NCI-H1092 treated with DMSO at 0.1 percent for 48 hours (cell line): ENCODE data around the gene DLG2.
A peak's percentile ranks its signal among the peaks of the same experiment; 100 is the strongest.

ENCODE experiments used
- DNase-seq: peaks from one replicate; lab custom pipeline; 2025; lab: John Stamatoyannopoulos, UW

DLG2 gene

DNA sequence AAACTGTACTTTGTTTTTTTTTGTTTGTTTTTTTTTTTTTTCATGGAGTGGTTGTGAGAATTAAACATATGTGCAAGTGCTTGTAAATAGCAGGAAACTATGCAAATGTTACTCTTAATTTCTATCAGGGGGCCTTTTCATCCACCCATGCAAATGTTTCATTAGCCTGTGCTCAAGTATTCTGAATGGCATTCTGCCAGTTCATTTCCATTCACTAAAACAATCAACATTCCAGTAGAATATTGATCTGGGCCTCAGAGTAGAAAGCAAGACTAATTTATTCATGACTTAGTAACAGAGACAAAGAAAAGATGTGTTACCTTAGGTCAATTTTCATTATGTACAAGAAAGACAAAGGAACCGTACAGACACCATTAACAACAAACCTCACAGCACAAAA is 971.4 kb downstream of the DLG2 start:
- DNase-seq, result no peak

- peak; percentile 29 for DNase-seq
Observed at GRCh38 chr11:84648471-84648870, 978.7 kb downstream of the DLG2 start.

GRCh38 chr11:84645988-84646694 is 981.0 kb downstream of the DLG2 start:
- DNase-seq, result no peak

DNA sequence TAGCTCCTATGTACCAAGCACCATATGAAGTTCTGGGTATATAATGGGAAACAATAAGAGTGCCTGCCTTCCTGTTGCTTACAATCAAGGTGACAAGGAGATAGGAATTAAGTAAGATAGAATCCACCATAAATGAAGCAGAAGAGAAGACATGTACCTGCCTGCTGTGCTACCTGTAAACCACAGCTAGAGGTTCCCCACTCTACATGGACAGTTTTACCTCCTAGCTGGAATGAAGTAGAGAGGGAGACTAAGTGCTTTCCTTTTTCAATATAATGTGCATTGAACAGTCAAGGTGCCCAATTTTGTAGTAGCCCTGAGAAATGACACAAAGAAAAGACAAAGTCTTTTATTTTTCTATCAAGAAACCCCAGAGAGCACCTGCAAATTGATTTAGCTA is 984.6 kb downstream of the DLG2 start:
- DNase-seq, result no peak

DNA sequence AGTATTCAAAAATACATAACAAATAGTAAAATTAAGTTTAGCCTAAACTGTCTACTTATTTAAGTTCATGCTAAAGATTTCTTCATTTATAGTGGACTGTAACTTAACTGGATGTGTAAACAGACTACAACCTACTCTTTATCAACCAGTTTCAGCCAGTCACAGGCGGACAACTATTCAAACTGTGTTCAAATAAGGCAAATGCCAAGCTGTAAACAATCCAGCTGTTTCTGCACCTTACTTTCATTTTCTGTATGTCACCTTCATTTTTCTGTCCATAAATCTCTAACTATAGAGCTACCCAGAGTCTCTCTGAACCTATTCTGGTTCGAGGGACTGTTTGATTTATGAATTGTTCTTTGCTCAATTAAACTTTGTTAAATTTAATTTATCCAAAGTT is 992.8 kb downstream of the DLG2 start:
- DNase-seq, result no peak

DNA sequence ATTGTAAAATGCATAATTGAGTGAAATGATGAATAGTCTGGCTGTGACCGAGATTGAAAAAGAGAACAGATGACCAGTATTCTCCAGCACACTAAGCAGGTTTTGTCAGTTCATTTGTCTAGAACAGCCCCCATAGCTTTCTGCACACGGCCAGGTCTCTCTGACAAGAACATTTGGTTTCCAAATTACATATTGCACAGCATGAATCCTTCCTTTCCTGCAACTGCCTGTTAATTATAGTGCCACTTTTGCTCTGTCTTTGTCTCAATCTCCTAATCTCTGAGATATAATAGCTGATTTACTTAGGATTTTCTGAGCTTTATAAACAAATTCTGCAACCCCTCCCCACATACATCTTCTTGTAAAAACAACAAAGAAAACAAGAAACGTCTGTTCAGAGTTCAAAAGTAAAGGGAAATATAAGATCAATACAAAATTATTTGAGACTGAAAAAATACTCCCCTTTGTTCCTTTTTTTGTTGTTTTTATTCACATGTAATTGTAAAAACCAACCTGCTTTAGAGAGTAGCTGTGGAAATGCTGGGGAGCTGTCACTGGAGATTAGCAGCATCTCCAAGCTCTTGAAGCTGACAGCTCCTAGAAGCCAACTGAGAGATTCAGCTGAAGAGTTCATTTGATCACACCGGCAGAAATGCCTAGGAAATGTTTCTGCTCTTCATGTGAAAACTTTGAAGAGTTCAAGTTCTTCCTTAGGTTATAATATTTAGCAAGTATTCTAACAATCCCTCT is 998.1 kb downstream of the DLG2 start:
- DNase-seq, result peak; percentile 32

DNA sequence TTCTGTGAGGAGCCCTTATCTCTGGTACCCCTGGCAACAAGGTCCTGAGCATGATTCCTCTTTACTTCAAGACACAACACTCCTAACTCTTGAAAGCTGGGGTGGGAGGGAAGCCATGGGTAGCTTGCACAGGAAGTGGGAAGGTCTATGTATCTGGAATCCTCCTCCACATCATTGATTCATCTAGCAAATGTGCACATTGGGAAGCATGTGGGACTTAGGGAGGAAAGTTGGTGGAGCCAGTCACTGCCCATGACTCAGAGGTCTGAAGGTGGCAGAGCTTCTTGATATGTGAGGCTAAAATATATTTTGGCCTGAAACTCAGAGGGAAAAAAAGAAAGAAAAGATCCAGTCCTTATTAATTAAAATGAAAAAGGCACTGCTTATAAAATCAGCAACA is 1000.9 kb downstream of the DLG2 start:
- DNase-seq, result no peak

GRCh38 chr11:84612645-84613044 is 1014.5 kb downstream of the DLG2 start:
- DNase-seq, result no peak

DNA sequence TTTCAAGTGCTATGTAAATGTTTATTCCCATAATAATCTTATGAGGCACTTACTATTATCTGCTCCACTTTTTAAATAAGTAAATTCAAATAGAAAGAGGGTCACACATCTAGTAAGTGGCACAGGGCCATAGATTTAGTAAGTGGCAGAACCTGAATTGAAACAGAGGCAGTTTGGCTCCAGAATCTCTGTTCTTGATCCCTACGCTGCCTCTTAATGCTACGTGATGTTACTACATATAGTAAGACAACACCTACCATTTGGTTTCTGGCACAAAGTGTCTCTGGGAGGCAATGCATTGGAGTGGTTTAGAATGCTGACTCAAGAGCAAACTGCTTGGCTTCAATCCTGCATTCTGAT is 1018.3 kb downstream of the DLG2 start:
- DNase-seq, result peak; percentile 48

GRCh38 chr11:84607975-84608836 is 1018.9 kb downstream of the DLG2 start:
- peak; percentile 48 for DNase-seq

GRCh38 chr11:84594602-84595001 is 1032.5 kb downstream of the DLG2 start:
- no peak for DNase-seq

- DNase-seq, result no peak
Observed at GRCh38 chr11:84590106-84590505, 1037.0 kb downstream of the DLG2 start.

GRCh38 chr11:84588131-84588829 is 1038.9 kb downstream of the DLG2 start:
- no peak for DNase-seq

GRCh38 chr11:84583106-84583505 is 1044.0 kb downstream of the DLG2 start:
- DNase-seq, result no peak

DNA sequence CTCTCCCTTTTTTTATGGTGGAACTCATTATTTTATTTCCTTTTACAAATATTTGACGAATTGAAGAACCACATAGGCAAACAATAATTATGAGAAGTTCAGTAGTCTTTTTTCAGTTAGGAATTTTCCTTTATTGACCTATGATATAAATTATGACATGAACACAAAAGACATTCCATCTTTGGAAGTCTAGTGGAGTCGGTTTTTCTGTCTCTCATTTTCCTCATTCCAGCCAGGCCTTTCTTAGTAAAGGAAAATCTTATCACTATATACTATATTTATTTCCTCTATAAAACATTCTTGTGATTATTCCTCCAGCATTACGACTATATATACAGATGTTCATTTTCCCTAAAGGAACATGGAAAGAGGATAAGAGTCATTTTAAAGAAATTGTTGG is 1046.1 kb downstream of the DLG2 start:
- DNase-seq, result peak; percentile 90

- peak; percentile 87 for DNase-seq
Observed at GRCh38 chr11:84580428-84580827, 1046.7 kb downstream of the DLG2 start.

DNA sequence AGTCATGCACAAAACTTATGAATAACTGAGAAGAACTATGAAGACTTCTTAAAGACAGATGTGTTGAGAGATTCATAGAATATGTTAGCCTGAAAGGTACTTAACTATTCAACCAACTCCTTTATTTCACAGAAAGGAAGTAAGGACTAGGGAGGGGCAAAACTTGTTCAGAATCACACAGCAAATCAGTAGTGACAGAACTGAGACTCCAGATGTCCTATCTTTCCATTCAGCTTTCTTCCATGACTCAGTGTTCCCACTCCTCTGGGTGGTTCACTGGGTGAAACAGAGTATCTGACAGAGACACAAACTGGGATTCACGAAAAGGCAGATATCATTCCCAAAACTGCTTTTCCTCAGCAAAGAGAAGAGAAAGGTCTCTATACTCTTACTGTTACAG is 1053.3 kb downstream of the DLG2 start:
- no peak for DNase-seq

- DNase-seq, result no peak
Observed at GRCh38 chr11:84566671-84567070, 1060.5 kb downstream of the DLG2 start.

DNA sequence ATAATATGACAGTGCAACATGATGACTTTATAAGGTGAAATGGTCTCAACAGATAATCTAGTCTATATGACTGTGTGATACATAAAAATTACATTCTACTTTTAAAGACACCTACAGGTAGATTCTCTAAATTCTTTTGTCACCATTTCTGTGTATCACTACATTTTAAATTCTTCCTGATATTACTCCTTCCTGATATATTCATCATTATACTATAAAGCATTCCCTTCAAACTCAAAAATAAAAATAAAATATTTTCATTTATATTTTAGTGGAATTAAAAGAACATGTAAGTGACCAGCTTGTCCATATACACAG is 1062.3 kb downstream of the DLG2 start:
- no peak for DNase-seq

GRCh38 chr11:84564180-84564866 is 1062.8 kb downstream of the DLG2 start:
- peak; percentile 15 for DNase-seq

GRCh38 chr11:84563356-84563755 is 1063.8 kb downstream of the DLG2 start:
- no peak for DNase-seq

- DNase-seq, result no peak
Observed at GRCh38 chr11:84560206-84560605, 1066.9 kb downstream of the DLG2 start.
